Mucosa of rectum (tissue), 2 donors: Measurements from ENCODE around the gene NOSIP.

Source experiments
- H3K27ac ChIP-seq, 2 donors: one replicate each; pipeline ENCODE4 v1.7.0; 2013; ENCODE audit warnings: inconsistent platforms in 2 of 2, low read depth in 2 of 2, low read length in 2 of 2
- H3K27me3 ChIP-seq, 2 donors: one replicate each; pipeline ENCODE4 v1.7.0; 2013; ENCODE audit warnings: low read length in 2 of 2; ENCODE audit not compliant: control insufficient read depth in 2 of 2, insufficient read depth in 2 of 2
- H3K36me3 ChIP-seq, 2 donors: one replicate each; pipeline ENCODE4 v1.7.0; 2013; ENCODE audit warnings: low read length in 2 of 2; ENCODE audit not compliant: control insufficient read depth in 2 of 2, insufficient read depth in 2 of 2
- H3K4me1 ChIP-seq, 2 donors: one replicate each; pipeline ENCODE4 v1.7.0; 2013; ENCODE audit warnings: low read length in 2 of 2, mild to moderate bottlenecking in 1 of 2; ENCODE audit not compliant: control insufficient read depth in 2 of 2, insufficient read depth in 2 of 2
- H3K4me3 ChIP-seq, 2 donors: one replicate each; pipeline ENCODE4 v1.7.0; 2013; ENCODE audit warnings: low read length in 2 of 2
- H3K9ac ChIP-seq, 2 donors: one replicate each; pipeline ENCODE4 v1.7.0; 2013; ENCODE audit warnings: low read length in 2 of 2, low read depth in 1 of 2, mild to moderate bottlenecking in 1 of 2
- H3K9me3 ChIP-seq, 2 donors: one replicate each; pipeline ENCODE4 v1.7.0; 2013; ENCODE audit warnings: low read length in 2 of 2; ENCODE audit not compliant: control insufficient read depth in 2 of 2
- donor health status: healthy.
- donor health status: Normal muscosa, but diverticular disease.

NOSIP gene

GRCh38 chr19:49595819-49596404 is 15.6 kb upstream of the NOSIP start:
- Histone ChIP-seq H3K9me3 (no peaks in the 10 kb centered on the region), H3K9ac (no peak overlapping the region), H3K27ac (no peak overlapping the region), H3K36me3 (peaks cover 25 to 32% of the 10 kb centered on the region in 2 donors), H3K27me3 (no peaks in the 10 kb centered on the region), H3K4me3 (no peak overlapping the region), H3K4me1 (peaks cover 9 to 18% of the 10 kb centered on the region in 2 donors)

DNA sequence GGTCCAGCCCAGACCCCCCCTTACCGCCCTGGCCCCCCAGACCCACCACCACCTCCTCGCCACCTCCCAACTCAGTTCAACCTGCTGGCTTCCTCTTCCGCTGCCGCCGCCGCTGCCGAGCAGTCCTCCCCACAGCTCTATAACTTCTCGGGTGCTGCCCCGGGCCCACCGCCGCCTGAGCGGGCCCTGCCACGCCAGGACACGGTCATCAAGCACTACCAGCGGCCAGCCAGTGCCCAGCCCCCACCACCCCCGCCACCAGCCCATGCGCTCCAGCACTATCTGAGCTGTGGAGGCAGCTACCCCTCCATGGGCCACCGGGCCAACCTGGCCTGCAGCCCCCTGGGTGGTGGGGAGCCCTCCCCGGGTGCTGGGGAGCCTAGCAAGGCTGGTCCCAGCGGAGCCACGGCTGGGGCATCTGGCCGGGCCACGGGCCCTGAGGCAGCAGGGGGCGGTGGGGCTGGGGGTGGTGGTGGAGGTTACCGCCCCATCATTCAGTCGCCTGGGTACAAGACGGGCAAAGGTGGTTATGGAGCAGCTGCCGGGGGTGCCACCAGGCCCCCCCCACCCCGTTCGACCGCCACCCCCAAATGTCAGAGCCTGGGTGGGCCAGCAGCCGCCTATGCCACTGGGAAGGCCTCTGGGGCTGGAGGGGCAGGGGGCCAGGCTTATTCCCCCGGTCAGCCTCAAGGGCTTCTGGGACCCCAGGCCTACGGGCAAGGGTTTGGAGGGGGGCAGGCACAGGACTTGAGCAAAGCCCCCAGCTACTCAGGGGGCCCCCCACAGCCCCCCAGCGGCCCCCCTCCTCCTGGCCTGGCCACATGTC is 14.8 kb upstream of the NOSIP start:
- Histone ChIP-seq H3K36me3 (peaks cover 24 to 30% of the 10 kb centered on the region in 2 donors), H3K4me3 (no peak overlapping the region), H3K9ac (no peak overlapping the region), H3K4me1 (peaks cover 9 to 22% of the 10 kb centered on the region in 2 donors), H3K9me3 (no peaks in the 10 kb centered on the region), H3K27me3 (no peaks in the 10 kb centered on the region), H3K27ac (no peak overlapping the region)

GRCh38 chr19:49594157-49594992 is 14.0 kb upstream of the NOSIP start:
- H3K9me3 ChIP-seq, result no peaks in the 10 kb centered on the region
- peaks cover 16 to 24% of the 10 kb centered on the region in 2 donors for H3K36me3 ChIP-seq
- peak overlapping the region in 1 of 2 donors; percentile 72 for H3K4me3 ChIP-seq
- no peaks in the 10 kb centered on the region for H3K27me3 ChIP-seq
- peaks cover 9 to 22% of the 10 kb centered on the region in 2 donors for H3K4me1 ChIP-seq
- peak overlapping the region in 1 of 2 donors; percentile 71 for H3K9ac ChIP-seq
- peak overlapping the region in 1 of 2 donors; percentile 97 for H3K27ac ChIP-seq

DNA sequence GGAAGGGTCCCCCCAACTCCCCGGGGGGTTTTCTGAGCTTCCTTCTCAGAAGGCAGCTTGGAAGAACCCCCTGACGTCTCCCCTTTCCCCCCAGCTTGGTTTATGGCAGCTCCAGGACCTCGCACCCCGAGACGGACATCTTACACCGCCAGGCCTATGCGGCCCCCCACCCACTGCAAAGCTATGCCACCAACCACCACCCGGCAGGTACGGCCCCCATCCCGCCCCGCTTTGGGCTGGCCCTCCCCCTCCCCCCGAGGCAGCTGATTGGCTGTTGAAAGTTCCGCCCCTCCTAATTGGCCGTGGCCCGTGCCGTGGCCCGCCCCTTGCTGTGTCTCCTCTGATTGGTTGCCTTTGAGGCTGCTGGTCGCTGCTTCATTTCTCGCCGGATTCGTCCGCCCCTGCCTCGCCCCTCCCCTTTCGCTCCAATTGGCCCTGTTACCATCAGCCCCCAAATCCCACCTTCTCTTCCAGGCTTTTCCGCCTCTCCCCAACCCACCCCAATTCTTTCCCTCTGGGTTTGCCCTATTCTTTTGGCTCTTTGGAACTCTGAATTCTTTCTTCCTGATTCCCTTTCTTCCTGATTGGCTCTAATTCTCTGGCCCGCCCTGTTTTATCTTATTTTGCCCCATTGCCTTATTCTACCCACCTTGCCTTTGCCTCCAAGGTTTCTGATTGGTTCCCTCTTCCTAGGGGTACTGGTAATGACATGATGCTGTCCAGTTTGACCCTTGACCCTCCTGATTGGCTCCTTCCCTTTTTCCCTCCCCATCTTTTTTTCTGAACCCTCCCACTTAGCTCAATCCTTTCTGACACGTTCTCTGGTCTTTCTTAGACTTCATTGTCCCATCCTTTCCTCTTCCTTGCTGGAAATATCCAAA is 13.1 kb upstream of the NOSIP start:
- Histone ChIP-seq H3K4me1 (peaks cover 9 to 22% of the 10 kb centered on the region in 2 donors), H3K36me3 (peaks cover 11 to 16% of the 10 kb centered on the region in 2 donors), H3K4me3 (peak overlapping the region; percentile 70 to 74), H3K27me3 (no peaks in the 10 kb centered on the region), H3K9me3 (no peaks in the 10 kb centered on the region), H3K9ac (peak overlapping the region; percentile 49 to 71), H3K27ac (peak overlapping the region; percentile 86 to 97)

GRCh38 chr19:49592486-49593232 is 12.3 kb upstream of the NOSIP start:
- peak overlapping the region; percentile 52 to 55 for H3K9ac ChIP-seq

GRCh38 chr19:49591731-49592485 is 11.6 kb upstream of the NOSIP start:
- peak overlapping the region; percentile 72 to 97 for H3K27ac ChIP-seq
- H3K4me1 ChIP-seq, result peaks cover 9 to 22% of the 10 kb centered on the region in 2 donors
- H3K9me3 ChIP-seq, result no peaks in the 10 kb centered on the region
- peak overlapping the region; percentile 70 to 74 for H3K4me3 ChIP-seq
- H3K36me3 ChIP-seq, result peaks cover under 1 to 13% of the 10 kb centered on the region in 2 donors
- H3K9ac ChIP-seq, result peak overlapping the region; percentile 52 to 55
- H3K27me3 ChIP-seq, result no peaks in the 10 kb centered on the region

More at GRCh38 chr19:49592486-49593232, 12.3 kb upstream of the NOSIP start:
- H3K4me3 ChIP-seq, result peak overlapping the region; percentile 70 to 74
- H3K27me3 ChIP-seq, result no peaks in the 10 kb centered on the region
- H3K27ac ChIP-seq, result peak overlapping the region; percentile 42 to 97
- peaks cover 9 to 22% of the 10 kb centered on the region in 2 donors for H3K4me1 ChIP-seq
- H3K9me3 ChIP-seq, result no peaks in the 10 kb centered on the region
- peaks cover 8 to 13% of the 10 kb centered on the region in 2 donors for H3K36me3 ChIP-seq

GRCh38 chr19:49590971-49591730 is 10.8 kb upstream of the NOSIP start, which contains the start of gene PRR12:
Gene PRR12 (plus strand): TSS chr19:49591182. CDS start chr19:49591655, 473 bp downstream.
- Histone ChIP-seq H3K9me3 (no peaks in the 10 kb centered on the region), H3K27me3 (no peaks in the 10 kb centered on the region), H3K4me1 (peaks cover 9 to 22% of the 10 kb centered on the region in 2 donors), H3K9ac (peak within 1 kb of the TSS; percentile 92 to 96), H3K4me3 (peak within 1 kb of the TSS; percentile 86 to 89), H3K27ac (peak within 1 kb of the TSS; percentile 93 to 97), H3K36me3 (peaks cover 0 to 13% of the 10 kb centered on the region in 2 donors)
